Astrocyte (in vitro differentiated cells and primary cell): ENCODE measurements around the gene IGF1R. TPM values are rescaled to one million over a fixed set of nuclear protein-coding genes. Genes with fewer than 3 reads are reported as not detected.

Source experiments
- DNase-seq: peaks from one replicate; pipeline ENCODE4 v3.0.0-alpha.2; 2010; ENCODE audit warnings: low read depth
- FAIRE-seq: peaks from 2 replicates; lab custom pipeline; 2011; peaks lifted over from hg19 to GRCh38; lab: Jason Lieb, UNC
- H2AFZ ChIP-seq: 2 replicates; pipeline ENCODE4 v1.6.0; 2012; ENCODE audit warnings: low read depth, low read length, inconsistent platforms
- H3K27ac ChIP-seq: 2 replicates; pipeline ENCODE4 v1.5.1; 2011; ENCODE audit warnings: low read depth, low read length, inconsistent platforms
- H3K27me3 ChIP-seq: 2 replicates; pipeline ENCODE4 v1.6.0; 2011; ENCODE audit warnings: low read length, inconsistent platforms; ENCODE audit not compliant: insufficient read depth
- H3K36me3 ChIP-seq: 2 replicates; pipeline ENCODE4 v1.5.1; 2011; ENCODE audit warnings: low read length, inconsistent platforms; ENCODE audit not compliant: insufficient read depth
- H3K4me1 ChIP-seq: 2 replicates; pipeline ENCODE4 v1.5.1; 2011; ENCODE audit warnings: low read length, inconsistent platforms; ENCODE audit not compliant: insufficient read depth
- H3K4me2 ChIP-seq: 2 replicates; pipeline ENCODE4 v1.6.0; 2012; ENCODE audit warnings: low read length, inconsistent platforms
- H3K4me3 ChIP-seq: 2 replicates; pipeline ENCODE4 v1.5.1; 2011; ENCODE audit warnings: low read depth, mild to moderate bottlenecking, low read length, inconsistent platforms; ENCODE audit not compliant: insufficient read depth
- H3K79me2 ChIP-seq: 2 replicates; pipeline ENCODE4 v1.6.0; 2012; ENCODE audit warnings: mild to moderate bottlenecking, low read length, inconsistent platforms; ENCODE audit not compliant: insufficient read depth
- H3K9ac ChIP-seq: 2 replicates; pipeline ENCODE4 v1.6.0; 2012; ENCODE audit warnings: mild to moderate bottlenecking, low read length, inconsistent platforms
- H3K9me3 ChIP-seq: 2 replicates; pipeline ENCODE4 v1.5.1; 2012; ENCODE audit warnings: low read depth, mild to moderate bottlenecking, low read length, inconsistent platforms; ENCODE audit not compliant: insufficient read depth
- H4K20me1 ChIP-seq: 2 replicates; pipeline ENCODE4 v1.6.0; 2012; ENCODE audit warnings: low read length, inconsistent platforms; ENCODE audit not compliant: insufficient read depth
- H3K27ac Mint-ChIP-seq: one replicate; pipeline ENCODE4 v1.8.0; 2021; ENCODE audit warnings: mild to moderate bottlenecking, mixed read lengths; ENCODE audit not compliant: unreplicated experiment
- H3K27me3 Mint-ChIP-seq: one replicate; pipeline ENCODE4 v1.8.0; 2021; ENCODE audit warnings: low read depth, mixed read lengths; ENCODE audit not compliant: unreplicated experiment
- H3K36me3 Mint-ChIP-seq: one replicate; pipeline ENCODE4 v1.8.0; 2021; ENCODE audit warnings: low read depth, mixed read lengths; ENCODE audit not compliant: unreplicated experiment
- H3K4me1 Mint-ChIP-seq: one replicate; pipeline ENCODE4 v1.8.0; 2021; ENCODE audit warnings: low read depth, mixed read lengths; ENCODE audit not compliant: unreplicated experiment
- H3K4me3 Mint-ChIP-seq: one replicate; pipeline ENCODE4 v1.8.0; 2021; ENCODE audit warnings: mild to moderate bottlenecking, moderate library complexity, mixed read lengths; ENCODE audit not compliant: unreplicated experiment
- H3K9me3 Mint-ChIP-seq: one replicate; pipeline ENCODE4 v1.8.0; 2021; ENCODE audit warnings: mild to moderate bottlenecking, mixed read lengths; ENCODE audit not compliant: unreplicated experiment
- CTCF ChIP-seq: IDR thresholded peaks from 2 replicates; pipeline ENCODE4 v1.5.1; 2011; ENCODE audit warnings: low read depth, mild to moderate bottlenecking, inconsistent platforms, low read length, moderate library complexity; ENCODE audit not compliant: insufficient read depth
- EZH2 ChIP-seq: IDR thresholded peaks from 2 replicates; pipeline ENCODE4 v1.6.1; 2012; ENCODE audit warnings: mild to moderate bottlenecking, low read length, inconsistent platforms; ENCODE audit not compliant: insufficient read depth
- total RNA-seq: library from RNA; stranded (reverse); gene quantifications from 2 replicates; pipeline ENCODE4 v1.2.1, GENCODE V29; 2021

IGF1R gene
- total RNA-seq, 1 donor from 2014 or later: 270 TPM

GRCh38 chr15:98667521-98668179 lies 19.3 kb downstream of the IGF1R start:
- FAIRE-seq (no peak), DNase-seq (no peak)
- Mint-ChIP-seq H3K4me1 (peaks cover 74% of the 10 kb centered on the region), H3K9me3 (no peaks in the 10 kb centered on the region), H3K4me3 (peak overlapping the region; percentile 6), H3K27me3 (no peaks in the 10 kb centered on the region), H3K36me3 (peaks cover 5% of the 10 kb centered on the region), H3K27ac (peak overlapping the region; percentile 99)
- Histone ChIP-seq H4K20me1 (peaks cover 90% of the 10 kb centered on the region), H3K9me3 (no peaks in the 10 kb centered on the region), H3K4me2 (peak overlapping the region; percentile 40), H3K4me3 (no peak overlapping the region), H3K27ac (no peak overlapping the region), H3K79me2 (peaks cover 100% of the 10 kb centered on the region), H2AFZ (no peak overlapping the region), H3K36me3 (no peaks in the 10 kb centered on the region), H3K9ac (no peak overlapping the region), H3K27me3 (no peaks in the 10 kb centered on the region), H3K4me1 (peaks cover 46% of the 10 kb centered on the region)
- TF ChIP-seq CTCF: no peak
- TF ChIP-seq EZH2: no peak

GRCh38 chr15:98668566-98669308 lies 20.4 kb downstream of the IGF1R start:
- Histone ChIP-seq H3K4me2 (peak overlapping the region; percentile 40), H3K4me3 (no peak overlapping the region), H2AFZ (no peak overlapping the region), H3K27me3 (no peaks in the 10 kb centered on the region), H3K27ac (peak overlapping the region; percentile 35), H3K4me1 (peaks cover 46% of the 10 kb centered on the region), H3K36me3 (no peaks in the 10 kb centered on the region), H3K9ac (peak overlapping the region; percentile 30), H4K20me1 (peaks cover 90% of the 10 kb centered on the region), H3K9me3 (no peaks in the 10 kb centered on the region), H3K79me2 (peaks cover 100% of the 10 kb centered on the region)
- H3K9me3 Mint-ChIP-seq: no peaks in the 10 kb centered on the region
- H3K27ac Mint-ChIP-seq: peak overlapping the region; percentile 99
- DNase-seq (peak; percentile 75), FAIRE-seq (no peak)
- H3K36me3 Mint-ChIP-seq: peaks cover 4% of the 10 kb centered on the region
- TF ChIP-seq CTCF (no peak), EZH2 (no peak)
- H3K27me3 Mint-ChIP-seq: no peaks in the 10 kb centered on the region
- H3K4me3 Mint-ChIP-seq: peak overlapping the region; percentile 73
- H3K4me1 Mint-ChIP-seq: peaks cover 78% of the 10 kb centered on the region

GRCh38 chr15:98669638-98670037 lies 21.3 kb downstream of the IGF1R start:
- no peaks in the 10 kb centered on the region for H3K27me3 ChIP-seq
- H3K9me3 ChIP-seq: no peaks in the 10 kb centered on the region
- H2AFZ ChIP-seq: no peak overlapping the region
- no peak for TF ChIP-seq CTCF
- TF ChIP-seq EZH2: no peak
- peak overlapping the region; percentile 99 for H3K27ac Mint-ChIP-seq
- no peak overlapping the region for H3K9ac ChIP-seq
- peak overlapping the region; percentile 73 for H3K4me3 Mint-ChIP-seq
- H3K36me3 Mint-ChIP-seq: peaks cover 4% of the 10 kb centered on the region
- H3K4me2 ChIP-seq: peak overlapping the region; percentile 40
- no peak overlapping the region for H3K4me3 ChIP-seq
- DNase-seq (no peak), FAIRE-seq (no peak)
- peaks cover 88% of the 10 kb centered on the region for H4K20me1 ChIP-seq
- H3K79me2 ChIP-seq: peaks cover 100% of the 10 kb centered on the region
- H3K27me3 Mint-ChIP-seq: no peaks in the 10 kb centered on the region
- H3K36me3 ChIP-seq: no peaks in the 10 kb centered on the region
- no peak overlapping the region for H3K27ac ChIP-seq
- H3K9me3 Mint-ChIP-seq: no peaks in the 10 kb centered on the region
- H3K4me1 Mint-ChIP-seq: peaks cover 83% of the 10 kb centered on the region
- peaks cover 49% of the 10 kb centered on the region for H3K4me1 ChIP-seq
